Fibroblast of lung (primary cell): ENCODE results near the gene PRR35.

Experiments
- CTCF ChIP-seq, 2 donors: IDR thresholded peaks in 1 of 2; conservative IDR thresholded peaks in 1 of 2; 1 replicate in 1 of 2; 2 replicates in 1 of 2; pipeline ENCODE4 v1.5.1; 2011 to 2012; ENCODE audit warnings: low read length in 2 of 2, control low read depth in 1 of 2, inconsistent platforms in 1 of 2, low read depth in 1 of 2, mild to moderate bottlenecking in 1 of 2
- EZH2 ChIP-seq: IDR thresholded peaks from 2 replicates; pipeline ENCODE4 v1.5.1; 2012; ENCODE audit warnings: low read length, control low read depth, mild to moderate bottlenecking; ENCODE audit errors: missing control alignments

- TF ChIP-seq CTCF (conservative IDR thresholded peaks at IDR 0.05 in 1 of 2, IDR thresholded peaks at IDR 0.05 in 1 of 2; ENCODE audit: low read depth in 1 of 2, low read length in 2 of 2) = no peak
- TF ChIP-seq EZH2 = no peak
Observed at GRCh38 chr16:540645-541340, 19.4 kb upstream of the PRR35 start.
